Prostate gland (tissue), 2 donors: ENCODE data around the gene RFTN2.

Source experiments
- POLR2A ChIP-seq: fragments of 450-650 bp; IDR thresholded peaks from one replicate; pipeline ENCODE4 v1.6.1; 2016; ENCODE audit warnings: antibody characterized with exemption, mild to moderate bottlenecking
- POLR2AphosphoS5 ChIP-seq: sonication (generic); formaldehyde crosslinking; IDR thresholded peaks from one replicate; pipeline ENCODE4 v1.6.1; 2017; ENCODE audit warnings: antibody characterized with exemption
- TF ChIP-seq, protein P1 (sequence below), 4 experiments: fragments of 200-600 bp in 2 of 4; fragments of 450-650 bp in 2 of 4; sonication (generic) in 2 of 4; IDR thresholded peaks; 1 replicate in 3 of 4; 2 replicates in 1 of 4; pipeline ENCODE4 v1.5.1; 2016 to 2019; ENCODE audit warnings: antibody characterized with exemption in 4 of 4, mild to moderate bottlenecking in 2 of 4, moderate library complexity in 2 of 4

GRCh38 chr2:197711578-197711977, 36.2 kb upstream of the RFTN2 start:
- TF ChIP-seq, protein P1, sequence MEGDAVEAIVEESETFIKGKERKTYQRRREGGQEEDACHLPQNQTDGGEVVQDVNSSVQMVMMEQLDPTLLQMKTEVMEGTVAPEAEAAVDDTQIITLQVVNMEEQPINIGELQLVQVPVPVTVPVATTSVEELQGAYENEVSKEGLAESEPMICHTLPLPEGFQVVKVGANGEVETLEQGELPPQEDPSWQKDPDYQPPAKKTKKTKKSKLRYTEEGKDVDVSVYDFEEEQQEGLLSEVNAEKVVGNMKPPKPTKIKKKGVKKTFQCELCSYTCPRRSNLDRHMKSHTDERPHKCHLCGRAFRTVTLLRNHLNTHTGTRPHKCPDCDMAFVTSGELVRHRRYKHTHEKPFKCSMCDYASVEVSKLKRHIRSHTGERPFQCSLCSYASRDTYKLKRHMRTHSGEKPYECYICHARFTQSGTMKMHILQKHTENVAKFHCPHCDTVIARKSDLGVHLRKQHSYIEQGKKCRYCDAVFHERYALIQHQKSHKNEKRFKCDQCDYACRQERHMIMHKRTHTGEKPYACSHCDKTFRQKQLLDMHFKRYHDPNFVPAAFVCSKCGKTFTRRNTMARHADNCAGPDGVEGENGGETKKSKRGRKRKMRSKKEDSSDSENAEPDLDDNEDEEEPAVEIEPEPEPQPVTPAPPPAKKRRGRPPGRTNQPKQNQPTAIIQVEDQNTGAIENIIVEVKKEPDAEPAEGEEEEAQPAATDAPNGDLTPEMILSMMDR (IDR thresholded peaks at IDR 0.05): no peak
- TF ChIP-seq POLR2A: no peak
- no peak for TF ChIP-seq POLR2AphosphoS5
